Measurements from ENCODE around the gene FUOM. TPM values are rescaled to one million over a fixed set of nuclear protein-coding genes. Genes with fewer than 3 reads are reported as not detected.
"Not testable (repeated sequence)": the region's sequence is repeated elsewhere in the genome, so short reads cannot be mapped to it uniquely, and the experiment has no call there.

FUOM gene
- total RNA-seq, 1 donor from 2014 or later = 9.3 TPM

DNA sequence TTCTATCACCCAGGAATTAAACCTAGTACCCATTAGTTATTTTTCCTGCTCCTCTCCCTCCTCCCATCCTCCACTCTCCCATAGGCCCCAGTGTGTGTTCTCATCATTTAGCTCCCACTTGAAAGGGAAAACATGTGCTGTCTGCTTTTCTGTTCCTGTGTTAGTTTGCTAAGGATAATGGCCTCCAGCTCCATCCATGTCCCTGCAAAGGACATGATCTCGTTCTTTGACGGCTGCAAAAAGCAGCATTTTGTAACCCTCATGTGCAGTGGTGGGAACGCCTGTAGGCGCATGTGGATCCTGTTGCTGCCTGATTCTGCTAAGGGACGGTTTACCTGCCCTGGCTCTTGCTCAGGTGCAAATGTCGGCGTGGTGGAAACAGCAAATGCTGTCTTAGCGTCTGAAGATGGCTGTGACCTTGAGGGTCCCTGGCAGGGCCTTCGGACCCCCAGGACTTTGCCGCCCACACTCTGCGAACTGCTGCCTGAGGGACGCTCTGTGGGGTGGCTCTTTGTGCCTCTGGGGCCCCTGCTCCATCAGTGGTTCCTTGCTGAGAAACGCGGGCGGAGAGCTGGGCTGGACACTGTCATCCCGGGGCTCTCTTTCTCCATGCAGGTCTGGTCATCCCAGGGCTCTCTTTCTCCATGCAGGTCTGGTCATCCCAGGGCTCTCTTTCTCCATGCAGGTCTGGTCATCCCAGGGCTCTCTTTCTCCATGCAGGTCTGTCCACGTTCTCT is 30.6 kb upstream of the FUOM start:
- H3K27ac ChIP-seq = no peak overlapping the region
- DNase-seq (ENCODE audit: low spot score) = no peak
- Mint-ChIP-seq H3K9me3 (no peaks in the 10 kb centered on the region), H3K4me3 (no peak overlapping the region), H3K27ac (no peak overlapping the region), H3K27me3 (ENCODE audit: insufficient read depth, low read depth) (peaks cover 5% of the 10 kb centered on the region), H3K36me3 (peaks cover 2% of the 10 kb centered on the region), H3K4me1 (peaks cover 8% of the 10 kb centered on the region)
- peaks cover 2% of the 10 kb centered on the region for H3K4me1 ChIP-seq
- no peaks in the 10 kb centered on the region for H3K27me3 ChIP-seq
- H3K36me3 ChIP-seq = no peaks in the 10 kb centered on the region
- H2AFZ ChIP-seq (replicated peaks) = no peak overlapping the region
- no peak overlapping the region for H3K9ac ChIP-seq
- H3F3A ChIP-seq (ENCODE audit: low read depth) = peaks cover 4% of the 10 kb centered on the region
- TF ChIP-seq EZH2 (IDR thresholded peaks at IDR 0.05) (no peak), EZH2phosphoT487 (IDR thresholded peaks at IDR 0.05) (no peak)
- TF ChIP-seq, protein P1, sequence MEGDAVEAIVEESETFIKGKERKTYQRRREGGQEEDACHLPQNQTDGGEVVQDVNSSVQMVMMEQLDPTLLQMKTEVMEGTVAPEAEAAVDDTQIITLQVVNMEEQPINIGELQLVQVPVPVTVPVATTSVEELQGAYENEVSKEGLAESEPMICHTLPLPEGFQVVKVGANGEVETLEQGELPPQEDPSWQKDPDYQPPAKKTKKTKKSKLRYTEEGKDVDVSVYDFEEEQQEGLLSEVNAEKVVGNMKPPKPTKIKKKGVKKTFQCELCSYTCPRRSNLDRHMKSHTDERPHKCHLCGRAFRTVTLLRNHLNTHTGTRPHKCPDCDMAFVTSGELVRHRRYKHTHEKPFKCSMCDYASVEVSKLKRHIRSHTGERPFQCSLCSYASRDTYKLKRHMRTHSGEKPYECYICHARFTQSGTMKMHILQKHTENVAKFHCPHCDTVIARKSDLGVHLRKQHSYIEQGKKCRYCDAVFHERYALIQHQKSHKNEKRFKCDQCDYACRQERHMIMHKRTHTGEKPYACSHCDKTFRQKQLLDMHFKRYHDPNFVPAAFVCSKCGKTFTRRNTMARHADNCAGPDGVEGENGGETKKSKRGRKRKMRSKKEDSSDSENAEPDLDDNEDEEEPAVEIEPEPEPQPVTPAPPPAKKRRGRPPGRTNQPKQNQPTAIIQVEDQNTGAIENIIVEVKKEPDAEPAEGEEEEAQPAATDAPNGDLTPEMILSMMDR (IDR thresholded peaks at IDR 0.05) = no peak
- H3K9me3 ChIP-seq (ENCODE audit: low read depth) = no peaks in the 10 kb centered on the region
- H4K20me1 ChIP-seq (ENCODE audit: low read depth) = no peaks in the 10 kb centered on the region
- H3K79me2 ChIP-seq (ENCODE audit: low read depth) = no peaks in the 10 kb centered on the region
- H3K4me2 ChIP-seq = no peak overlapping the region
- H3K4me3 ChIP-seq = no peak overlapping the region

DNA sequence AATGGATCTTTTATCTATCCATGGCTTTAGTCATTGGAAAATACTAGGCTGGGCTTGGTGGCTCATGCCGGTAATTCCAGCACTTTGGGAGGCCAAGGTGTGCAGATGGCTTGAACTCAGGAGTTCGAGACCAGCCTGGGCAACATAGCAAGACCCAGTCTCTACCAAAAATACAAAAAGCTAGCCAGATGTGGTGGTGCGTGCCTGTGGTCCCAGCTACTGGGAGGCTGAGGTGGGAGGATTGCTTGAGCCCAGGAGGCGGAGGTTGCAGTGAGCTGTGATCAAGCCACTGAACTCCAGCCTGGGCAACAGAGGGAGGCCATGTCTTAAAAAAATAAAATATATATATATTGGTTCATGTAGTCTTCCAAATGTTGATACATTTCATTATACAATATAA is 29.1 kb upstream of the FUOM start:
- not testable (repeated sequence) for H4K20me1 ChIP-seq (ENCODE audit: low read depth); H3K27ac ChIP-seq; H3K27me3 Mint-ChIP-seq (ENCODE audit: insufficient read depth, low read depth); H3K9me3 Mint-ChIP-seq; H3K27me3 ChIP-seq; H3K36me3 Mint-ChIP-seq; H3K9ac ChIP-seq; H3K4me3 Mint-ChIP-seq; H3K27ac Mint-ChIP-seq; H3K4me2 ChIP-seq; DNase-seq (ENCODE audit: low spot score); H3F3A ChIP-seq (ENCODE audit: low read depth); H2AFZ ChIP-seq (replicated peaks); H3K4me1 ChIP-seq; H3K4me1 Mint-ChIP-seq; H3K79me2 ChIP-seq (ENCODE audit: low read depth); H3K4me3 ChIP-seq; H3K36me3 ChIP-seq; H3K9me3 ChIP-seq (ENCODE audit: low read depth)

DNA sequence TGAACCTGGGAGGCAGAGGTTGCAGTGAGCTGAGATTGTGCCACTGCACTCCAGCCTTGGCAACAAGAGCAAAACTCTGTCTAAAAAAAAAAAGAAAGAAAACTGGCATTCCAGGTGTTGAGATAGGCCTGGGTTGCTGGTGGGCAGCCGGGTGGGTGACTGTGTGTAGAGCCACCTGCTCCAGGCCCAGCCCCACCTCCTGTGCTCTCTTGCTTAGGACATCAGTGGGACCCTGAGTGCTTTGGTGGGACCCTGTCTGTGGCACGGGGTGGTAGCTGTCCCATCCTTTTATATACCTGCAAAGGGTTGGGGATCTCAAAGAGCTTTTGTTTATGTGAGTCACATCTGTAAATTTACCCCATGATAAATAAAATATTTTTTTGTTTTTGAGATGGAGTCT is 27.4 kb upstream of the FUOM start:
- Histone ChIP-seq H3K9me3 (ENCODE audit: low read depth) (no peaks in the 10 kb centered on the region), H3K27ac (no peak overlapping the region), H2AFZ (replicated peaks) (no peak overlapping the region), H4K20me1 (ENCODE audit: low read depth) (peaks cover 5% of the 10 kb centered on the region), H3K36me3 (no peaks in the 10 kb centered on the region), H3F3A (ENCODE audit: low read depth) (no peaks in the 10 kb centered on the region), H3K4me1 (no peaks in the 10 kb centered on the region), H3K9ac (no peak overlapping the region), H3K4me2 (no peak overlapping the region), H3K27me3 (peaks cover 3% of the 10 kb centered on the region), H3K79me2 (ENCODE audit: low read depth) (no peaks in the 10 kb centered on the region), H3K4me3 (no peak overlapping the region)
- Mint-ChIP-seq H3K27ac (no peak overlapping the region), H3K4me1 (peaks cover 4% of the 10 kb centered on the region), H3K36me3 (peaks cover 2% of the 10 kb centered on the region), H3K27me3 (ENCODE audit: insufficient read depth, low read depth) (peaks cover 4% of the 10 kb centered on the region), H3K4me3 (no peak overlapping the region), H3K9me3 (no peaks in the 10 kb centered on the region)
- TF ChIP-seq EZH2phosphoT487 (IDR thresholded peaks at IDR 0.05) (no peak), EZH2 (IDR thresholded peaks at IDR 0.05) (no peak)
- TF ChIP-seq, protein P1 (IDR thresholded peaks at IDR 0.05) = no peak
- DNase-seq (ENCODE audit: low spot score) = no peak

GRCh38 chr10:133384071-133384470 is 26.3 kb upstream of the FUOM start:
- no peak overlapping the region for H3K27ac Mint-ChIP-seq
- Histone ChIP-seq H3K9ac (no peak overlapping the region), H2AFZ (replicated peaks) (no peak overlapping the region), H3K27me3 (peaks cover 12% of the 10 kb centered on the region), H3K9me3 (ENCODE audit: low read depth) (no peaks in the 10 kb centered on the region), H3K4me1 (peaks cover 4% of the 10 kb centered on the region), H3K36me3 (no peaks in the 10 kb centered on the region), H4K20me1 (ENCODE audit: low read depth) (peaks cover 6% of the 10 kb centered on the region), H3F3A (ENCODE audit: low read depth) (no peaks in the 10 kb centered on the region), H3K4me2 (no peak overlapping the region), H3K27ac (no peak overlapping the region), H3K4me3 (no peak overlapping the region), H3K79me2 (ENCODE audit: low read depth) (no peaks in the 10 kb centered on the region)
- TF ChIP-seq, protein P1 (IDR thresholded peaks at IDR 0.05) = no peak
- TF ChIP-seq EZH2 (IDR thresholded peaks at IDR 0.05) = no peak
- TF ChIP-seq EZH2phosphoT487 (IDR thresholded peaks at IDR 0.05) = no peak
- no peak overlapping the region for H3K4me3 Mint-ChIP-seq
- no peaks in the 10 kb centered on the region for H3K9me3 Mint-ChIP-seq
- no peak for DNase-seq (ENCODE audit: low spot score)
- peaks cover 2% of the 10 kb centered on the region for H3K36me3 Mint-ChIP-seq
- H3K4me1 Mint-ChIP-seq = peaks cover 3% of the 10 kb centered on the region
- H3K27me3 Mint-ChIP-seq (ENCODE audit: insufficient read depth, low read depth) = peaks cover 4% of the 10 kb centered on the region

Data from neural progenitor cell (in vitro differentiated cells).